Heart right ventricle (tissue), 16 donors: Measurements from ENCODE around the gene RPL18A. TPM values are rescaled to one million over a fixed set of nuclear protein-coding genes. Genes with fewer than 3 reads are reported as not detected.

Experiments used
- ATAC-seq, 8 donors: fragments of 200-7000 bp; cut with Tn5 transposase; one replicate each; pipeline ENCODE4 v1.9.1; 2020; ENCODE audit warnings: mild to moderate bottlenecking in 8 of 8, moderate library complexity in 8 of 8, moderate number of reproducible peaks in 1 of 8
- DNase-seq, 2 donors: peaks; one replicate each; pipeline ENCODE4 v3.0.0-alpha.2; 2020
- H3K27ac ChIP-seq, 10 donors: fragments of 200-600 bp; sonication (generic) in 2 of 10; one replicate each; pipeline versions ENCODE4 v1.5.0 to v1.8.0; 2020 to 2022; ENCODE audit warnings: mild to moderate bottlenecking in 3 of 10
- H3K27me3 ChIP-seq, 7 donors: fragments of 200-600 bp; one replicate each; pipeline ENCODE4 v1.8.0; 2021 to 2022; ENCODE audit warnings: mild to moderate bottlenecking in 2 of 7
- H3K36me3 ChIP-seq, 9 donors: fragments of 200-600 bp; sonication (generic) in 1 of 9; one replicate each; pipeline versions ENCODE4 v1.5.0 to v1.8.0; 2020 to 2022; ENCODE audit warnings: mild to moderate bottlenecking in 2 of 9
- H3K4me1 ChIP-seq, 9 donors: fragments of 200-600 bp; sonication (generic) in 1 of 9; one replicate each; pipeline versions ENCODE4 v1.5.0 to v1.8.0; 2020 to 2022; ENCODE audit warnings: mild to moderate bottlenecking in 4 of 9
- H3K4me3 ChIP-seq, 10 donors: fragments of 200-600 bp; sonication (generic) in 2 of 10; one replicate each; pipeline versions ENCODE4 v1.5.0 to v1.8.0; 2020 to 2022; ENCODE audit warnings: mild to moderate bottlenecking in 7 of 10, moderate library complexity in 2 of 10
- H3K9me3 ChIP-seq, 11 donors: fragments of 200-600 bp in 10 of 11; sonication (generic) in 2 of 11; one replicate each; pipeline versions ENCODE4 v1.5.0 to v1.8.0; 2013 to 2022; ENCODE audit warnings: mild to moderate bottlenecking in 2 of 11, control low read depth in 1 of 11, moderate library complexity in 1 of 11
- CTCF ChIP-seq, 9 donors: fragments of 200-600 bp; sonication (generic) in 2 of 9; IDR thresholded peaks; one replicate each; pipeline versions ENCODE4 v1.5.0 to v1.8.0; 2021 to 2022; ENCODE audit warnings: antibody characterized with exemption in 9 of 9, mild to moderate bottlenecking in 5 of 9, moderate library complexity in 1 of 9
- WGBS, 2 donors: extraction: QIAGEN DNeasy Blood & Tissue Kit; methylation state at CpG; one replicate each; pipeline ENCODE4 v1.1.7; 2013; ENCODE audit warnings: inconsistent platforms in 1 of 2; 5-methylcytosine and 5-hydroxymethylcytosine counted together
- intact Hi-C, 10 donors: fragments of 100-400 bp; cut with DNase I; formaldehyde crosslinking; loops; one replicate each; pipeline versions ENCODE4 v1.11.1 to v1.14.2; 2022
- polyA plus RNA-seq, 2 donors: library from polyadenylated mRNA; stranded (reverse); fragments of 200-250 nt; gene quantifications; one replicate each; pipeline ENCODE4 v1.2.3, GENCODE V29; 2013
- total RNA-seq, 10 donors: library from RNA; stranded (reverse); fragmentation: NEBNext Ultra II Directional in 3 of 10; extraction: Animal tissue kit (Norgen Biotek cat#: 25700) in 3 of 10; gene quantifications; one replicate each; pipeline versions ENCODE4 v1.2.1 to v1.2.4, GENCODE V29; 2021 to 2023
- donor health status: Arrhythmogenic right ventricular cardiomyopathy.
- donor health status: ischemic (EF 13 %, LVEDD 7.1; RV severe dilation, severe dysfunction).
- donor health status: healthy with polysubstance abuse.
- donor health status: DM: no; HTN: yes; CAD: no.
- donor health status: DM: no; HTN: no; CAD: no.
- donor health status: ischemic (EF 25% LVEDD 6.9; RV normal size, moderate dysfunction).
- donor health status: ischemic (EF 25% LVEDD 5.7; RV mildly dilated, moderate dysfunction).
- donor health status: healthy.
- donor health status: DM: yes; HTN: yes; CAD: no.
- donor health status: Ischemic cardiomyopathy.
- donor health status: ischemic (EF 35%, LVEDD 5.7; RV mildly dilated, moderate dysfunction).
- donor health status: nonischemic (EF 11% LVEDD 7.7; RV severe dilation, severe dysfunction).
- donor health status: DM: yes; HTN: yes; CAD: no.
- donor health status: PGD.
- donor health status: ischemic (EF 29% LVEDD 5.4; RV normal size, mild dysfunction).
- donor health status: nonischemic (EF 23%, LVEDD 6.1; RV moderate dilation, normal function).

Gene RPL18A
- total and polyA plus RNA-seq, 12 donors, result 623 to 2,570 (median 686) TPM

GRCh38 chr19:17869114-17869608 is 9.5 kb downstream of the RPL18A start:
- no peak overlapping the region for H3K4me3 ChIP-seq
- ATAC-seq (no peak), DNase-seq (no peak)
- H3K27ac ChIP-seq, result no peak overlapping the region
- peaks cover 28 to 53% (median 45%) of the 10 kb centered on the region in 7 donors for H3K27me3 ChIP-seq
- no peaks in the 10 kb centered on the region for H3K9me3 ChIP-seq
- peaks cover 0 to 21% (median 13%) of the 10 kb centered on the region in 9 donors for H3K36me3 ChIP-seq
- 38 to 41% methylated on average over 11 of the region's 11 CpGs for WGBS, 2 donors
- intact Hi-C loops, result loop anchor here in 3 of 10 donors (5.0 to 10.0 kb wide), 2 partner anchors 123 to 126 kb away; no protein-coding TSS in a partner anchor
- peaks cover 0 to 25% (median 19%) of the 10 kb centered on the region in 9 donors for H3K4me1 ChIP-seq
- TF ChIP-seq CTCF (IDR thresholded peaks at IDR 0.05), result no peak

GRCh38 chr19:17871032-17871877 is 11.5 kb downstream of the RPL18A start:
- H3K27me3 ChIP-seq, result peaks cover 38 to 72% (median 66%) of the 10 kb centered on the region in 7 donors
- intact Hi-C loops, result loop anchor here in 1 of 10 donors (5.0 kb wide), 1 partner anchor 126 kb away; no protein-coding TSS in a partner anchor
- H3K9me3 ChIP-seq, result no peaks in the 10 kb centered on the region
- H3K4me3 ChIP-seq, result peak overlapping the region in 1 of 10 donors; percentile 31
- H3K27ac ChIP-seq, result no peak overlapping the region
- no peaks in the 10 kb centered on the region for H3K36me3 ChIP-seq
- ATAC-seq (no peak), DNase-seq (no peak)
- H3K4me1 ChIP-seq, result peaks cover 0 to 25% (median 18%) of the 10 kb centered on the region in 9 donors
- TF ChIP-seq CTCF (IDR thresholded peaks at IDR 0.05), result no peak
- WGBS, 2 donors, result 60 to 63% methylated on average over 10 of the region's 10 CpGs

- TF ChIP-seq CTCF (IDR thresholded peaks at IDR 0.05), result no peak
- no peak for DNase-seq
- WGBS, 2 donors, result 1 to 2% methylated on average over 25 to 26 of the region's 26 CpGs
- H3K36me3 ChIP-seq, result no peaks in the 10 kb centered on the region
- no peaks in the 10 kb centered on the region for H3K9me3 ChIP-seq
- H3K27ac ChIP-seq, result no peak within 1 kb of the TSS
- peaks cover 38 to 75% (median 68%) of the 10 kb centered on the region in 7 donors for H3K27me3 ChIP-seq
- peak within 1 kb of the TSS in 3 of 10 donors; percentile 13 to 31 (median 22) for H3K4me3 ChIP-seq
- intact Hi-C loops, result loop anchor here in 1 of 10 donors (5.0 kb wide), 1 partner anchor 125 kb away; no protein-coding TSS in a partner anchor
- ATAC-seq, result no peak
- H3K4me1 ChIP-seq, result peaks cover 0 to 25% (median 18%) of the 10 kb centered on the region in 9 donors
These were observed 12.2 kb downstream of the RPL18A start, which contains the start of gene SLC5A5 for GRCh38 chr19:17871878-17872250. Gene SLC5A5, plus strand, starts transcription at chr19:17871945. Its CDS starts 375 bp downstream, at chr19:17872320.

GRCh38 chr19:17872251-17873001 is 12.7 kb downstream of the RPL18A start:
- no peak overlapping the region for H3K27ac ChIP-seq
- H3K9me3 ChIP-seq, result no peaks in the 10 kb centered on the region
- H3K4me1 ChIP-seq, result peaks cover 0 to 25% (median 18%) of the 10 kb centered on the region in 9 donors
- intact Hi-C loops, result loop anchor here in 1 of 10 donors (5.0 kb wide), 1 partner anchor 125 kb away; no protein-coding TSS in a partner anchor
- ATAC-seq, result no peak
- peak overlapping the region in 3 of 10 donors; percentile 13 to 31 (median 22) for H3K4me3 ChIP-seq
- no peak for TF ChIP-seq CTCF (IDR thresholded peaks at IDR 0.05)
- no peaks in the 10 kb centered on the region for H3K36me3 ChIP-seq
- DNase-seq, result no peak
- WGBS, 2 donors, result 5 to 7% methylated on average over 61 of the region's 61 CpGs
- peaks cover 38 to 77% (median 70%) of the 10 kb centered on the region in 7 donors for H3K27me3 ChIP-seq
